K562 (cell line): ENCODE data around the gene TLK2.

Source experiments
- IRF1 ChIP-seq: sonication (generic); formaldehyde crosslinking; IDR thresholded peaks from 2 replicates; pipeline ENCODE4 v1.8.0; 2022; ENCODE audit warnings: missing genetic modification reagents, mild to moderate bottlenecking, borderline replicate concordance
- PHF8 ChIP-seq: fragments of 200-600 bp; sonication (generic); IDR thresholded peaks from 2 replicates; pipeline ENCODE4 v1.6.1; 2012; ENCODE audit warnings: mixed run types, mild to moderate bottlenecking, inconsistent platforms, low read length, moderate library complexity, borderline replicate concordance

GRCh38 chr17:62587554-62587953, 108.9 kb downstream of the TLK2 start:
- TF ChIP-seq IRF1 (no peak), PHF8 (no peak)
